ENCODE results near the gene IGF2R. TPM values are rescaled to one million over a fixed set of nuclear protein-coding genes. Genes with fewer than 3 reads are reported as not detected.

IGF2R gene
- total RNA-seq, 1 experiment from 2014 or later, result 75.3 TPM

GRCh38 chr6:160128125-160128683 is 159.3 kb downstream of the IGF2R start:
- CTCF ChIA-PET, result interaction anchor here (2.4 kb wide), 1 partner anchor 10 kb away, joined by 8 read pairs; no protein-coding TSS in a partner anchor
- H3K27me3 Mint-ChIP-seq (ENCODE audit: low read depth), result peaks cover 30% of the 10 kb centered on the region
- no peak for TF ChIP-seq ATF2 (CRISPR knock-in tag; IDR thresholded peaks at IDR 0.05; ENCODE audit: borderline replicate concordance, low read depth)
- TF ChIP-seq MAX (CRISPR knock-in tag; IDR thresholded peaks at IDR 0.05), result no peak
- no peak for TF ChIP-seq NR1H2 (CRISPR knock-in tag; IDR thresholded peaks at IDR 0.05)
- TF ChIP-seq ATF1 (CRISPR knock-in tag; IDR thresholded peaks at IDR 0.05), result no peak
- TF ChIP-seq FOXP1 (CRISPR knock-in tag; IDR thresholded peaks at IDR 0.05; ENCODE audit: borderline replicate concordance), result no peak
- TF ChIP-seq NFE2L1 (CRISPR knock-in tag; IDR thresholded peaks at IDR 0.05), result no peak
- TF ChIP-seq, protein P1, sequence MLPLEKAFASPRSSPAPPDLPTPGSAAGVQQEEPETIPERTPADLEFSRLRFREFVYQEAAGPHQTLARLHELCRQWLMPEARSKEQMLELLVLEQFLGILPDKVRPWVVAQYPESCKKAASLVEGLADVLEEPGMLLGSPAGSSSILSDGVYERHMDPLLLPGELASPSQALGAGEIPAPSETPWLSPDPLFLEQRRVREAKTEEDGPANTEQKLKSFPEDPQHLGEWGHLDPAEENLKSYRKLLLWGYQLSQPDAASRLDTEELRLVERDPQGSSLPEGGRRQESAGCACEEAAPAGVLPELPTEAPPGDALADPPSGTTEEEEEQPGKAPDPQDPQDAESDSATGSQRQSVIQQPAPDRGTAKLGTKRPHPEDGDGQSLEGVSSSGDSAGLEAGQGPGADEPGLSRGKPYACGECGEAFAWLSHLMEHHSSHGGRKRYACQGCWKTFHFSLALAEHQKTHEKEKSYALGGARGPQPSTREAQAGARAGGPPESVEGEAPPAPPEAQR (CRISPR knock-in tag; IDR thresholded peaks at IDR 0.05), result no peak
- TF ChIP-seq ARID4B (CRISPR knock-in tag; IDR thresholded peaks at IDR 0.05; ENCODE audit: borderline replicate concordance), result no peak
- no peak for TF ChIP-seq JAZF1 (CRISPR knock-in tag; IDR thresholded peaks at IDR 0.05)
- no peak for TF ChIP-seq ATF6 (CRISPR knock-in tag; IDR thresholded peaks at IDR 0.05)
- no peak for TF ChIP-seq STAT6 (CRISPR knock-in tag; conservative IDR thresholded peaks at IDR 0.05; ENCODE audit: low read depth)
- peaks cover 20% of the 10 kb centered on the region for H3K4me1 Mint-ChIP-seq
- no peaks in the 10 kb centered on the region for H3K36me3 Mint-ChIP-seq
- no peak overlapping the region for H3K27ac Mint-ChIP-seq
- no peak overlapping the region for H3K4me3 Mint-ChIP-seq
- POLR2A ChIA-PET, result no interaction called here
- ATAC-seq (no peak), DNase-seq (ENCODE audit: low spot score) (no peak)
- H3K9me3 Mint-ChIP-seq, result peaks cover 9% of the 10 kb centered on the region; the same call in 1 of the 2 replicates
